Activated T-helper 17 cell treated with anti-CD3 and anti-CD28 coated beads, Interleukin-2, amount 50 U/mL, for 72 hours (primary cell): ENCODE measurements around the gene SALL4. TPM values are rescaled to one million over a fixed set of nuclear protein-coding genes. Genes with fewer than 3 reads are reported as not detected.
"Not testable (repeated sequence)": the region's sequence is repeated elsewhere in the genome, so short reads cannot be mapped to it uniquely, and the experiment has no call there.

Experiments
- ATAC-seq: fragments of 150-1000 bp; cut with Tn5 transposase; replicated peaks from 2 replicates; pipeline ENCODE4 v1.10.0; 2021; ENCODE audit warnings: mild to moderate bottlenecking, moderate library complexity
- H3K27ac Mint-ChIP-seq: one replicate; pipeline ENCODE4 v1.8.0; 2022; ENCODE audit warnings: mixed read lengths
- H3K27me3 Mint-ChIP-seq: one replicate; pipeline ENCODE4 v1.8.0; 2022; ENCODE audit warnings: mixed read lengths
- H3K36me3 Mint-ChIP-seq: one replicate; pipeline ENCODE4 v1.8.0; 2022; ENCODE audit warnings: low read depth, mild to moderate bottlenecking, mixed read lengths
- H3K4me1 Mint-ChIP-seq: one replicate; pipeline ENCODE4 v1.8.0; 2022; ENCODE audit warnings: mixed read lengths
- H3K4me3 Mint-ChIP-seq: one replicate; pipeline ENCODE4 v1.8.0; 2022; ENCODE audit warnings: mild to moderate bottlenecking, mixed read lengths
- H3K9me3 Mint-ChIP-seq: one replicate; pipeline ENCODE4 v1.8.0; 2022; ENCODE audit warnings: mixed read lengths
- total RNA-seq, 2 donors: library from RNA; stranded (reverse); gene quantifications; one replicate each; pipeline ENCODE4 v1.2.3, GENCODE V29; 2022

The SALL4 gene
- total RNA-seq: under 1 TPM; 0.04 to 0.50 TPM

DNA sequence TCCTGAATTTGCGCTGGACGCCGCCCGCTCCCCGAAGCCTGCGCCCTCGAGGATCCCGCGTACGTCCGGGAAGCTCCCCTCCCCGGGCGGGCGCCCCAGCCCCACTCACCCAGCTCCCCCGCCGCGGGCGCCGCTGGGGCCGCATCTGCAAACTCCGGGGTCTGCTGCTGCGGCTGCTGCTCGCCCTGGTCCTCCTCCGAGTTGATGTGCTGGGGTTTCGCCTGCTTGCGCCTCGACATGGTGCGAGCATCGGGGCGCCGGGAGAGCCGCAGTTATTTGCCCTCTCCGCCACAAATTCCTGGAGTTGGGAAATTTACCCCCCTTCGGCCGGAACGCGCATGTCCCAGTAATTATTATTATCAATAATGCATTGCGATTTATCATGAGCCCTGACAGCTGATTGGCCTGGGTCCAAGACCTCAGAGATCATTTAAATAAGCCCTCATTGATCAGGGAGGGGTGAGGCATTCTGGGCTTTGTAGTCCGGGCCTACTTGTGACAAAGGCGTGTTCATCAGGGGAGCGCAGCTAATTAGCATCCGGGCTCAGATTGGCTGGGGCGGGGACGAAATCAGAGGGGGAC is at the start of gene SALL4:
TSS of gene SALL4 (minus strand) at position 352 of the 582 bp plus-strand sequence. CDS start at position 239, 113 bp downstream.
- no peaks in the 10 kb centered on the region for H3K9me3 Mint-ChIP-seq

DNA sequence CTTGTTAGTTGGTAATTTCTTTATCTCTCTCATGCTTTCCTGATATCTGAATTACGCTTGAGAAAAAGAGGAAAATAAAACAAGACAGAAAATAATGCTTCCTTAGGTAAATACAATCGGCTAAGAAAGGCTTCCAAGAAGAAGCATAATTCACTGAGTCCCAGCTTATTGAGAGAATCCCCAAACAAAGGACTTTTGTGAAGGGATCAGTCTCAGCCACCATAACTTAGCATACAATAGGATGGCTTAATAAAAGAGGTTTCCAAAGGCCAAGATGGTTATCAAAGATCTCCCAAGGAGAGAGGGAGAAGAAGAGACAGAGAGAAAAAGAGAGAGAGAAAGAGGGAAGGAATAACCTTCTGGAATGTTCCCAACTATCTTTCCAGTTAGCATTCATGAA is 46.0 kb upstream of the SALL4 start:
- H3K27me3 Mint-ChIP-seq: no peaks in the 10 kb centered on the region
- no peaks in the 10 kb centered on the region for H3K9me3 Mint-ChIP-seq
- no peak for ATAC-seq
- no peaks in the 10 kb centered on the region for H3K4me1 Mint-ChIP-seq
- H3K4me3 Mint-ChIP-seq: no peak overlapping the region
- H3K27ac Mint-ChIP-seq: no peak overlapping the region
- H3K36me3 Mint-ChIP-seq: no peaks in the 10 kb centered on the region

More for the DNA sequence above, at the start of gene SALL4:
- Mint-ChIP-seq H3K27me3 (peaks cover 44% of the 10 kb centered on the region), H3K4me3 (no peak within 1 kb of the TSS), H3K4me1 (no peaks in the 10 kb centered on the region), H3K27ac (no peak within 1 kb of the TSS), H3K36me3 (no peaks in the 10 kb centered on the region)
- no peak for ATAC-seq

DNA sequence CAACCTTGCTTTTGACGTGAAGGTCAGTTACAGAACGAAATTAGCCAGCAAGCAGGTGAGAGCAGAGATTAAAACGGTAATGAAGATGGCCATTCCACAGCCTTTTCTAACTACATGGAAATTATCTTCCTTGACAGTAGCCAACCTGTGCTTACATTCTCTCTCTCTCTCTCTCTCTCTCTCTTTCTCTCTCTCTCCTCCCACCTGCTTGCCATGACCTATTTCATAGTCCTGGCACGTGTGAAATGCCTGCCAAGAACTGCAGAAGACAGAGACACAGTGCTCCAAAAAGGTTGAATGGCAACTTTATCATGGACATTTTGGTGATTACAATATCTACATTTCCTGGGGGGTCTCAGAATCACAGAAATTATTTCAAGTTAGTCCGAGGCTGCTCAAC is 38.5 kb upstream of the SALL4 start:
- Mint-ChIP-seq H3K27ac (no peak overlapping the region), H3K9me3 (no peaks in the 10 kb centered on the region), H3K27me3 (peaks cover 5% of the 10 kb centered on the region), H3K36me3 (no peaks in the 10 kb centered on the region), H3K4me1 (no peaks in the 10 kb centered on the region), H3K4me3 (no peak overlapping the region)
- no peak for ATAC-seq

DNA sequence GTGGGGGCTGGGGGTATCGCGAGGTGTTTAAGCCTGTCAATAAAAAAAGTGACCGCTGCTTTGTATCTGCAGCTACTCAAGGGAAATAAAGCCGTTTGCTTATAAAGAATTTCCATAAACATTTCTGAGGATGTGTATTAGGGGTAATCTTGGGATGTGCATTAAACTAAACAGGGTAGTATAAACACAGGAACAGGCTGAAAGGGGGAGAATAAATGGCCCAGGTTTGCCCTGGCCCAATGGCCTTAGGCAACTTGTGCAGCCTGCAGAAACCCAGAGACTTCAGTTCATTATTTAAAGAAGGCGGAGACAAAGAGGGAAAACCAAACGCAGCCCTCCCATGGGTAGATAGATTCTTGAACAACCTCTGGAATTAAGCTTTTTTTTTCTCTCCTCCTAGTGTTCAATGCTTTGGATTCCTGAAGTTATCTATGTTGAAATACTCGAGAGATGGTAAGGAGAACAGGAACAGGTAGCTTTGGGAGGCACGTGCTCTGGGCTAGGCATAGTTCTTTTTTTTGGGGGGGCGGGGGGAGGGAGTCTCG is 35.6 kb upstream of the SALL4 start:
- no peak for ATAC-seq
- Mint-ChIP-seq H3K9me3 (no peaks in the 10 kb centered on the region), H3K27me3 (peaks cover 4% of the 10 kb centered on the region), H3K36me3 (no peaks in the 10 kb centered on the region), H3K4me3 (no peak overlapping the region), H3K4me1 (no peaks in the 10 kb centered on the region), H3K27ac (no peak overlapping the region)

DNA sequence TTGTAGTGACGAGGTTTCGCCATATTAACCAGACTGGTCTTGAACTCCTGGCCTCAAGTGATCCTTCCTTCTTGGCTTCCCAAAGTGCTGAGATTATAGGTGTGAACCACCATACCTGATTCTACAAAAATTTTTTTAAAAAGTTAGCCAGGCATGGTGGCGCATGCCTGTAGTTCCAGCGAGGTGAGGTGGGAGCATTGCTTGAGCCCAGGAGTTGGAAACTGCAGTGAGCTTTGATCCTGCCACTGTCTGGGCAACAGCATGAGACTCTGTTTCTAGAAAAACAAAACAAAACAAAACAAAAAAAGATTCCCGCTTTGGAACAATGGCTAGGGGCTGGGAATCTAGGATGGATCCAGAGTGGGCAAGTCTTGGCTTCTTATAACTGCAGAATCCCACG is 35.1 kb upstream of the SALL4 start:
- Mint-ChIP-seq H3K4me1 (no peaks in the 10 kb centered on the region), H3K36me3 (no peaks in the 10 kb centered on the region), H3K27me3 (peaks cover 3% of the 10 kb centered on the region), H3K27ac (no peak overlapping the region), H3K4me3 (no peak overlapping the region), H3K9me3 (no peaks in the 10 kb centered on the region)
- ATAC-seq: no peak

GRCh38 chr20:51833326-51833725 is 31.0 kb upstream of the SALL4 start:
- H3K4me1 Mint-ChIP-seq: no peaks in the 10 kb centered on the region
- H3K4me3 Mint-ChIP-seq: no peak overlapping the region
- H3K36me3 Mint-ChIP-seq: no peaks in the 10 kb centered on the region
- no peaks in the 10 kb centered on the region for H3K9me3 Mint-ChIP-seq
- peaks cover 3% of the 10 kb centered on the region for H3K27me3 Mint-ChIP-seq
- no peak for ATAC-seq
- no peak overlapping the region for H3K27ac Mint-ChIP-seq

GRCh38 chr20:51832276-51832675 is 30.0 kb upstream of the SALL4 start:
- H3K9me3 Mint-ChIP-seq: no peaks in the 10 kb centered on the region
- H3K4me3 Mint-ChIP-seq: no peak overlapping the region
- no peak overlapping the region for H3K27ac Mint-ChIP-seq
- no peaks in the 10 kb centered on the region for H3K4me1 Mint-ChIP-seq
- H3K27me3 Mint-ChIP-seq: peaks cover 3% of the 10 kb centered on the region
- no peaks in the 10 kb centered on the region for H3K36me3 Mint-ChIP-seq
- no peak for ATAC-seq

DNA sequence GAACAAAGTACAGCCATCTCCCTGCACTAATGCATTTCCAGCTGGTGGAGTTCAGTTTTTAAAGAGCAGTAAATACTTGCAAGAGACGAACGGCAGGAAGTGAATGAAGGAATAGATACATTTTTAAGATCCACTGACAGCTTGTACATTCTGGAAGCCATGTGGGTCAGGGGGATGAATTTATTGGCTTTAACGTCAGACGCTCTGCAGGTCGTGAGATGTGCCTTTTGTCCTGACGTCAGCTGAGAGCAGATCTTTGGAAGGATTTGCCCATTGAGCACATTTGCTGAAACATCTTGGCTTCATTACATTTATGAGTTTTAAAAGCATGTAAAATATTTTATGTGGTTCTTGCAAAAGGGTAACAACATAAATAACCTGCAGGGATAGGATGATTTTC is 29.5 kb upstream of the SALL4 start:
- H3K4me3 Mint-ChIP-seq: no peak overlapping the region
- H3K27ac Mint-ChIP-seq: no peak overlapping the region
- ATAC-seq: no peak
- peaks cover 3% of the 10 kb centered on the region for H3K27me3 Mint-ChIP-seq
- no peaks in the 10 kb centered on the region for H3K4me1 Mint-ChIP-seq
- H3K9me3 Mint-ChIP-seq: no peaks in the 10 kb centered on the region
- no peaks in the 10 kb centered on the region for H3K36me3 Mint-ChIP-seq

DNA sequence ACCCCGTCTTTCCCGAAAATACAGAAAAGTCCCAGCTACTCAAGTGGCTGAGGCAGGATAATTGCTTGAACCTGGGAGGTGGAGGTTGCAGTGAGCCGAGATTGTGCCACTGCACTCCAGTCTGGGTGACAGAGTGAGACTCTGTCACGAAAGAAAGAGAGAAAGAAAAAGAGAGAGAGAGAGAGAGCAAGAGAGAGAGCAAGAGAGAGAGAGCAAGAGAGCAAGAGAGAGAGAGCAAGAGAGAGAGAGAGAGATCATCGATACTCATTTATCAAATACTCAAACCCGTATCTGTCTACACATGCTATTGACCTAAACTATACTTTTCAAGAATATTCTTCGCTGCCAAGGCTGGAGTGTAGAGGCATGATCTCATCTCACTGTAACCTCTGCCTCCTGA is 28.2 kb upstream of the SALL4 start:
- Mint-ChIP-seq H3K4me1 (no peaks in the 10 kb centered on the region), H3K27me3 (no peaks in the 10 kb centered on the region), H3K9me3 (no peaks in the 10 kb centered on the region), H3K27ac (no peak overlapping the region), H3K36me3 (no peaks in the 10 kb centered on the region), H3K4me3 (no peak overlapping the region)
- no peak for ATAC-seq

DNA sequence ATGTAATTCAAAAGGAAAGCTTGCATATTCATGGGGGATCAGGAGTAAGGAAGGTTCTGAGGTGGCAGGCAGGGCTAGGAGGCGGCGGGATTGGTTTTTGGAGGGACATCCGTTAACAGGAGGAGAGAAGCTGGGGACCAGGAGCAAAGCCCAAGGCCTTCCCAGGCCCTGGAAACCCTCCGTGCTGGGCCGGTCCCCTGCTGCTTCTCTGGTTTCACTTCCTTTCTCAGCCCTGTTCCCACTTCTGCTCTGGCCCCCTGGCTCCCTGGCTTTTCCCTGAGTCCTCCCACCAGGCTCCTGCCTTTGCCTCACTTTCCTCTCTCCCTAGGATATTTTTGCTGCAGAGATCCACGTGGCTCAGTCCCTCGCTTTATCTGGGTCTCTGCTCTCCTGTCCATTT is 26.4 kb upstream of the SALL4 start:
- no peak overlapping the region for H3K4me3 Mint-ChIP-seq
- no peak overlapping the region for H3K27ac Mint-ChIP-seq
- H3K4me1 Mint-ChIP-seq: no peaks in the 10 kb centered on the region
- no peaks in the 10 kb centered on the region for H3K27me3 Mint-ChIP-seq
- ATAC-seq: no peak
- no peaks in the 10 kb centered on the region for H3K36me3 Mint-ChIP-seq
- no peaks in the 10 kb centered on the region for H3K9me3 Mint-ChIP-seq

- H3K4me3 Mint-ChIP-seq: no peak overlapping the region
- no peaks in the 10 kb centered on the region for H3K4me1 Mint-ChIP-seq
- H3K36me3 Mint-ChIP-seq: no peaks in the 10 kb centered on the region
- H3K27ac Mint-ChIP-seq: no peak overlapping the region
- no peaks in the 10 kb centered on the region for H3K27me3 Mint-ChIP-seq
- no peaks in the 10 kb centered on the region for H3K9me3 Mint-ChIP-seq
- no peak for ATAC-seq
These were observed 24.1 kb upstream of the SALL4 start for GRCh38 chr20:51826372-51826771.

- H3K27me3 Mint-ChIP-seq: peaks cover 18% of the 10 kb centered on the region
- H3K4me3 Mint-ChIP-seq: no peak overlapping the region
- no peak overlapping the region for H3K27ac Mint-ChIP-seq
- H3K36me3 Mint-ChIP-seq: no peaks in the 10 kb centered on the region
- no peaks in the 10 kb centered on the region for H3K4me1 Mint-ChIP-seq
- ATAC-seq: no peak
- no peaks in the 10 kb centered on the region for H3K9me3 Mint-ChIP-seq
These were observed 16.2 kb upstream of the SALL4 start for GRCh38 chr20:51818479-51819008.

- not testable (repeated sequence) for H3K36me3 Mint-ChIP-seq, H3K9me3 Mint-ChIP-seq, H3K4me1 Mint-ChIP-seq, ATAC-seq, H3K4me3 Mint-ChIP-seq, H3K27ac Mint-ChIP-seq
- peaks cover 23% of the 10 kb centered on the region for H3K27me3 Mint-ChIP-seq
These were observed 14.5 kb upstream of the SALL4 start for GRCh38 chr20:51816856-51817255.

GRCh38 chr20:51815383-51816076 is 13.2 kb upstream of the SALL4 start:
- Mint-ChIP-seq H3K9me3 (no peaks in the 10 kb centered on the region), H3K27ac (no peak overlapping the region), H3K27me3 (peaks cover 23% of the 10 kb centered on the region), H3K36me3 (no peaks in the 10 kb centered on the region), H3K4me3 (no peak overlapping the region), H3K4me1 (peaks cover 4% of the 10 kb centered on the region)
- ATAC-seq: no peak

DNA sequence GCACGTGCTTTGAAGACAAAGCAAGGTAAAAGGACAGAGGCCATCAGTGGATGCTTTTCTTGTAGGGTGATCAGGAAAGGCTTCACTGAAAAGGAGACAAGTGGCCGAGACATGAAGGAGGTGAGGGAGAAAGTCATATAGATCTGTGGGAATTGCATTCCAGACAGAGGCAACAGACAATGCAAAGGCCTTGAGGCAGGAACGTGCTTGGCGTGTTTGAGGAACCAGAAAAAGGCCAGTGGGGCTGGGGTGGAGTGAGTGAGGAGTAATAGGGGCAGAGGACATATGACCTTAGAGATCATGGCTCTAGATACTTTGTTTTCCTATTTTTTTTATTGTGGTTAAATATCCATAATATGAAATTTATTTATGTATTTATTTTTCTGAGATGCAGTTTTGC is 10.5 kb upstream of the SALL4 start:
- no peaks in the 10 kb centered on the region for H3K36me3 Mint-ChIP-seq
- H3K27me3 Mint-ChIP-seq: peaks cover 15% of the 10 kb centered on the region
- no peak overlapping the region for H3K27ac Mint-ChIP-seq
- peaks cover 4% of the 10 kb centered on the region for H3K4me1 Mint-ChIP-seq
- no peak for ATAC-seq
- no peak overlapping the region for H3K4me3 Mint-ChIP-seq
- no peaks in the 10 kb centered on the region for H3K9me3 Mint-ChIP-seq
